H1 (cell line): ENCODE data around the gene ZBTB45.

Experiments used
- EZH2 ChIP-seq: fragments of 200-600 bp; sonication (generic); IDR thresholded peaks from 2 replicates; pipeline ENCODE4 v1.7.1; 2012; ENCODE audit warnings: low read depth, mild to moderate bottlenecking, moderate library complexity, low read length, inconsistent platforms; ENCODE audit not compliant: severe bottlenecking
- GABPA ChIP-seq: IDR thresholded peaks from 2 replicates; pipeline ENCODE4 v1.6.1; 2011; ENCODE audit warnings: mild to moderate bottlenecking, low read length, moderate library complexity, borderline replicate concordance; ENCODE audit not compliant: insufficient read depth

DNA sequence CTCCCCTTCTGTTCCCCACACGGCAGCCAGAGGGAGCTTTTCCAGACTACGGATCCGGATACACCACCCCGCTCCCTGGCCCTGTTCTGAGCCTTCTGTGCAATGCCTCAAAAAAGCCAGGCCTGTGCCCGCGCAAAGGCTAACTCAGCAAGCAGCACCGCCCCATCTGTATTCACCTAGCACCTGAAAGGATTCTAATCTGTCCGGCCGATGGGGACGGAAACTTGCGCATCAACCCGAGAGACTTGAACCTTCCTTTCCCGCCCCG lies 589 bp downstream of the ZBTB45 start:
- no peak for TF ChIP-seq GABPA
- no peak for TF ChIP-seq EZH2
